Muscle of leg (tissue), 11 donors: ENCODE results near the gene SH3RF3. TPM values are rescaled to one million over a fixed set of nuclear protein-coding genes. Genes with fewer than 3 reads are reported as not detected.

Experiments
- DNase-seq: peaks from one replicate; pipeline ENCODE4 v3.0.0; 2013
- H3K27ac ChIP-seq: one replicate; pipeline ENCODE4 v1.5.1; 2013; ENCODE audit warnings: mild to moderate bottlenecking, low read length, control low read depth
- H3K27me3 ChIP-seq: one replicate; pipeline ENCODE4 v1.6.1; 2013; ENCODE audit warnings: low read length; ENCODE audit not compliant: control insufficient read depth, insufficient read depth
- H3K36me3 ChIP-seq: one replicate; pipeline ENCODE4 v1.6.1; 2013; ENCODE audit warnings: low read length; ENCODE audit not compliant: control insufficient read depth, insufficient read depth
- H3K4me1 ChIP-seq: one replicate; pipeline ENCODE4 v1.6.1; 2013; ENCODE audit warnings: low read length; ENCODE audit not compliant: control insufficient read depth, insufficient read depth
- H3K4me3 ChIP-seq: one replicate; pipeline ENCODE4 v1.5.1; 2013; ENCODE audit warnings: low read length, control low read depth
- H3K9me3 ChIP-seq: replicated peaks from 2 replicates; pipeline ENCODE4 v1.6.1; 2013; ENCODE audit warnings: low read depth, low read length; ENCODE audit not compliant: control insufficient read depth
- WGBS: methylation state at CpG from one replicate; pipeline ENCODE4 v1.1.5; 2013; ENCODE audit warnings: missing lambda C conversion rate; ENCODE audit not compliant: insufficient coverage; 5-methylcytosine and 5-hydroxymethylcytosine counted together
- polyA plus RNA-seq, 8 donors: library from polyadenylated mRNA; unstranded; fragments of 120-200 nt; gene quantifications; one replicate each; pipeline versions ENCODE4 v1.2.1 to v1.2.3, GENCODE V29; 2013; ENCODE audit warnings: inconsistent platforms in 1 of 8, low replicate concordance in 1 of 8; ENCODE audit not compliant: insufficient read length in 8 of 8, insufficient read depth in 1 of 8
- total RNA-seq: library from RNA; stranded (reverse); fragments of 120-200 nt; gene quantifications from one replicate; pipeline ENCODE4 v1.2.4, GENCODE V29; 2013

SH3RF3 gene
- total and polyA plus RNA-seq, 9 donors, result 2.7 to 6.8 (median 4.7) TPM

- peaks cover 2% of the 10 kb centered on the region for H3K36me3 ChIP-seq
- no peak overlapping the region for H3K4me3 ChIP-seq
- H3K4me1 ChIP-seq, result peaks cover 27% of the 10 kb centered on the region
- 87% methylated on average over 6 of the region's 6 CpGs for WGBS
- no peak overlapping the region for H3K27ac ChIP-seq
- DNase-seq, result no peak
- H3K27me3 ChIP-seq, result no peaks in the 10 kb centered on the region
- no peaks in the 10 kb centered on the region for H3K9me3 ChIP-seq
Measured at GRCh38 chr2:109459485-109459884, 330.5 kb downstream of the SH3RF3 start.

DNA sequence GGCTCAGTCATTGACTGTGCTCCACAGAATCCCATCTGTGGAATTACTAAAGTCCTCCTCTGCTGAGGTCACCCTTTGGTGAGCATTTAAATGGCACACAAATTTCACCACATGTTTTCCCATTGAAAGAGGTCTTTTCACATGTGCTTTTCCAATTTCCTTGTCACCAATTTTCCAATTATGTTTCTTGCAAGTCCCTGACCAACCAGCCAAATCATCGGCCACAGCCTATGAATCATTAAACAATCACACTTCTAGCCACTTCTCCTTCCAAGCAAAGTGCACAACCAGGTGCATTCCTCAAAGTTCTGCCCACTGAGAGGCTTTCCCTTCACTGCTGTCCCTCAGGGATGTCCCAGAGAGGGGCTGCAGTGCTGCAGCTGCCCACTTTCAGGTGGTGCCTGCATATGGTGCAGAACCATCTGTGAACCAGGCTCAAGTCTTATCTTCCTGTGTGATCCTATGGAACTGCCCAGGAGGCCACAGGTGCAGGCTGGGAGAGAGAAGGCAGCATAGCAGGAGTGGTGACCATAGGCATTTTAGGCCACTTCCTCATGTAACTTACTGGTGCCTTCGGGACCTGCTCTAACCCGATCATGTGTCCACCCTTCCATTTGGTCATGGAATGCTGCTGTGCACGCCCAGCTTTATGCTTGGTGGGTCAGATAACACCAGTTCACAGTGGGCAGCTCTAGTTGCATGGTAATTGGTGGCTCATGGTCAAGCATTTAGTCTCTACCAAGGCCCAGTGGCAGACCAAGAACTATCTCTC is 331.7 kb downstream of the SH3RF3 start:
- Histone ChIP-seq H3K27me3 (no peaks in the 10 kb centered on the region), H3K27ac (no peak overlapping the region), H3K36me3 (peaks cover 2% of the 10 kb centered on the region), H3K4me1 (peaks cover 27% of the 10 kb centered on the region), H3K4me3 (no peak overlapping the region), H3K9me3 (no peaks in the 10 kb centered on the region)
- DNase-seq, result no peak
- WGBS, result 78% methylated on average over 4 of the region's 4 CpGs

GRCh38 chr2:109463236-109463635 is 334.2 kb downstream of the SH3RF3 start:
- H3K4me1 ChIP-seq, result peaks cover 27% of the 10 kb centered on the region
- no peaks in the 10 kb centered on the region for H3K9me3 ChIP-seq
- H3K27me3 ChIP-seq, result no peaks in the 10 kb centered on the region
- H3K27ac ChIP-seq, result no peak overlapping the region
- peaks cover 2% of the 10 kb centered on the region for H3K36me3 ChIP-seq
- DNase-seq, result no peak
- WGBS, result 92% methylated on average over 2 of the region's 6 CpGs
- no peak overlapping the region for H3K4me3 ChIP-seq

GRCh38 chr2:109463891-109464290 is 334.9 kb downstream of the SH3RF3 start:
- WGBS, result 96% methylated on average over 3 of the region's 5 CpGs
- peaks cover 2% of the 10 kb centered on the region for H3K36me3 ChIP-seq
- H3K27me3 ChIP-seq, result no peaks in the 10 kb centered on the region
- H3K4me3 ChIP-seq, result no peak overlapping the region
- H3K9me3 ChIP-seq, result no peaks in the 10 kb centered on the region
- DNase-seq, result no peak
- H3K27ac ChIP-seq, result no peak overlapping the region
- H3K4me1 ChIP-seq, result peaks cover 32% of the 10 kb centered on the region

DNA sequence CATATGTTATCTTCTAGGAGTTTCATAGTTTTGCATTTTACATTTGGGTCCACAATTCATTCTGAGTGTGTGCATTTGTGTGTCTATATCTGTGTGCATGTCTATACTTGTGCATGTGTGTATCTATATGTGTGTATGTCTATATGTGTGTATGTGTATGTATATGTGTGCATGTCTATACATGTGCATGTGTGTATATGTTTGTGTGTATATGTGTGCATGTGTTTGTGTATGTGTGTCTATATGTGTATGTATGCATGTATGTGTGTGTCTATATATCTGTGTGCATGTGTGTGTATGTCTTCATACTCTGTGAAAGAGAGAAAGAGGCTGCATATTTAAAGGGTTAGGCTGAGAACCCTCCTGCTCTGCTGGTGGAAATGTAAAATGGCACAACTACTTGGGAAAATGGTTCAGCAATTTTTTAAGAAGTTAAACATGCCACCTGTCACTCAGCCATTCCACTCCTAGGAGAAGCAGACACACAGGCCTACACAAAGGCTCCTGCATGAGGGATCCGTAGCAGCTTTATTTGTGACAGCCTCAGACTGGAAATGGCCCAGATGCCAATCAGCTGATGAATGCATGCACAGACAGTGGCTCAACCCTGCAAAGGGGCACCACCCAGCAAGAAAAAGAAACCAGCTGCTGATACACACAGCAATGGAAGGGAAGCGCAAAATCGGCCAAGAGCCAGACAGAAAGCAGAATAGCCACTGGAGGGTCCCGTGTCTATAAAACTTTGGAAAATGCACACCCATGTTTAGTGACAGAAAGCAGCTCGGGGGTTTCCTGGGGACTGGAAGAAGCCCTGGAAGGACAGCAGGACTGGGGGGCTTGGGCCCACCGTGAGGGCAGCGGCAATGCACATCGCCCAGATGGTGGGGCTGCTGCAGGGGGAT is 337.9 kb downstream of the SH3RF3 start:
- no peak overlapping the region for H3K4me3 ChIP-seq
- no peaks in the 10 kb centered on the region for H3K36me3 ChIP-seq
- no peaks in the 10 kb centered on the region for H3K27me3 ChIP-seq
- H3K27ac ChIP-seq, result peak overlapping the region; percentile 26
- H3K4me1 ChIP-seq, result peaks cover 46% of the 10 kb centered on the region
- DNase-seq, result peak; percentile 75
- WGBS, result 47% methylated on average over 5 of the region's 8 CpGs
- no peaks in the 10 kb centered on the region for H3K9me3 ChIP-seq

DNA sequence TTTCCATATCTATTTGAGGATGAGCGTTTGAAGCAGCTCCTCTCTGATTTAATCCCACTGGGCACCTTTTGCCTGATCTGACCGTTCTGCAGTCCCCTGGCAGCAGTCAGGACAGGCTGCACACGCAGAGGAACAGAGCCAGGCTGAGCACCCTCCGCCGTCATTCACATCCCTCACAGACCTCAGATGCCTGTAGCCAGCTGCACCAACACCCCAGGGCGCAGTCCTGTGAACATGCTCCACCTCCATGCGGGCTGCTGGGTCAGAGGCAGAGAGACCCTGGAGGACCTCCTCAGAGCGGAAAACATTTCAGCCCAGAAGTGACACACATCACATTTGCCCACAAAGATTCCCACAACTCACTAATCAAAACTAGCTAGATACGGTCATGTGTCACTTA is 338.7 kb downstream of the SH3RF3 start:
- peaks cover 49% of the 10 kb centered on the region for H3K4me1 ChIP-seq
- H3K36me3 ChIP-seq, result no peaks in the 10 kb centered on the region
- H3K4me3 ChIP-seq, result no peak overlapping the region
- no peaks in the 10 kb centered on the region for H3K27me3 ChIP-seq
- H3K9me3 ChIP-seq, result no peaks in the 10 kb centered on the region
- WGBS, result 88% methylated on average over 5 of the region's 9 CpGs
- DNase-seq, result no peak
- peak overlapping the region; percentile 45 for H3K27ac ChIP-seq

DNA sequence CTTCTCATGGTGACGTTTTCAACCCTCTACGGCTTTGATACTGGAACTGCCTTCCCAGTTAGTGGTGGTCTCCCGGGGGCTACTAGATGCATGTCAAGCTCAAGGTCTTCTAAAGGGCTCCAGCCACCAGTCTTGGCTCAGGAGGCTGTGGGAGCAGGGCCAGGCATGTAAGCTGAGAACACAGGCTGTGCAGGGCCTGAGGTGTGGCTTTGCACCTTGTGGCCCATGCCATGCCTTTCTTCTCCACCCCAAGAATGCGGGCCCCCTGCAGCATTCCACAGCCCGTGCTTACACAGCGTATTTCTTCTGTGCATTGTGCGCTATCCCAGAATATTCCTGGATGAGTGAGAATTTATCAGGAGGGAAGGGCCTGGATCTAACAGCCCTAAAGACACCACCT is 339.9 kb downstream of the SH3RF3 start:
- DNase-seq, result no peak
- Histone ChIP-seq H3K4me1 (peaks cover 49% of the 10 kb centered on the region), H3K9me3 (no peaks in the 10 kb centered on the region), H3K4me3 (no peak overlapping the region), H3K36me3 (no peaks in the 10 kb centered on the region), H3K27me3 (no peaks in the 10 kb centered on the region), H3K27ac (no peak overlapping the region)
- WGBS, result 83% methylated on average over 3 of the region's 7 CpGs

- peaks cover 65% of the 10 kb centered on the region for H3K4me1 ChIP-seq
- no peak overlapping the region for H3K4me3 ChIP-seq
- H3K27ac ChIP-seq, result no peak overlapping the region
- DNase-seq, result no peak
- no peaks in the 10 kb centered on the region for H3K36me3 ChIP-seq
- 75% methylated on average over 2 of the region's 3 CpGs for WGBS
- no peaks in the 10 kb centered on the region for H3K27me3 ChIP-seq
- H3K9me3 ChIP-seq, result no peaks in the 10 kb centered on the region
Measured at GRCh38 chr2:109471658-109472057, 342.7 kb downstream of the SH3RF3 start.

DNA sequence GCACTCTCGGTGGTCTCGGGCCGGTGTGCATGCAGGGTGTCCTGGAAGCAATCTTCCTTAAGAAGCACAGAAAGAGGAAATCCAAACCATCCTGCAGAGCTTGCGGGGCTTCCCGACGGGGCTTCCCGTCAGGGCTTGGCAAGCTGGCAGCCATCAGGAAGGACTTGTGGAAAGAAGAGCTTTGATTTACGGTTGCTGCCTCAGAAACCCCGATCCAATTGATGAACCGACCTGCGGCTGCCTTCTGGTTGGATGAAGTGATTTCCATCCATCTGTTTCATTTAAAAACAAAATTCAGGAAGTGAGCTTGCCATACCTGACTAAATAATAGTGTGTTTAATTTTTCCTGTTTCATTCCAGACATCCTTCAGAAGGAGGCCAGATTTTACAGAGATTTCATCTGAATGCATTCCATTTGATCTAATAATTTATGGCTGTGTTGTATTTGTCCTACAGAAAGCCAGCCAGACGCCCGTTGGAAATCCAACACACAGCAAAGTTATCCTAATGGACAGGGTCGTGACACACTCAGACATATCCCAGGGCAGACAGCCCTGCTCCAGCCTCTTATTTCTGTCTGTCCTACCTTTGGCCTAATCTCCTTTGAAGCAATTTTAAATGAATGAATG is 343.4 kb downstream of the SH3RF3 start:
- Histone ChIP-seq H3K4me1 (peaks cover 59% of the 10 kb centered on the region), H3K27ac (no peak overlapping the region), H3K9me3 (no peaks in the 10 kb centered on the region), H3K27me3 (no peaks in the 10 kb centered on the region), H3K36me3 (no peaks in the 10 kb centered on the region), H3K4me3 (no peak overlapping the region)
- no peak for DNase-seq
- 38% methylated on average over 4 of the region's 14 CpGs for WGBS

GRCh38 chr2:109472974-109473373 is 344.0 kb downstream of the SH3RF3 start:
- Histone ChIP-seq H3K27me3 (no peaks in the 10 kb centered on the region), H3K27ac (no peak overlapping the region), H3K4me1 (peaks cover 54% of the 10 kb centered on the region), H3K9me3 (no peaks in the 10 kb centered on the region), H3K36me3 (no peaks in the 10 kb centered on the region), H3K4me3 (no peak overlapping the region)
- no peak for DNase-seq
- WGBS, result 74% methylated on average over 10 of the region's 10 CpGs
